Muscle layer of duodenum (tissue), 2 donors: Measurements from ENCODE around the gene NPLOC4.

ENCODE experiments used
- H3K27ac ChIP-seq: one replicate; pipeline ENCODE4 v1.7.0; 2013; ENCODE audit warnings: mild to moderate bottlenecking, low read length
- H3K27me3 ChIP-seq: one replicate; pipeline ENCODE4 v1.7.0; 2013; ENCODE audit warnings: low read depth, mild to moderate bottlenecking, control low read depth, low read length
- H3K36me3 ChIP-seq, 2 donors: one replicate each; pipeline ENCODE4 v1.7.0; 2013; ENCODE audit warnings: low read length in 2 of 2, control low read depth in 1 of 2, mild to moderate bottlenecking in 1 of 2; ENCODE audit not compliant: insufficient read depth in 2 of 2, control insufficient read depth in 1 of 2
- H3K4me1 ChIP-seq, 2 donors: one replicate each; pipeline ENCODE4 v1.7.0; 2013; ENCODE audit warnings: low read length in 2 of 2, mild to moderate bottlenecking in 2 of 2, control low read depth in 1 of 2, moderate library complexity in 1 of 2; ENCODE audit not compliant: insufficient read depth in 2 of 2, control insufficient read depth in 1 of 2
- H3K4me3 ChIP-seq, 2 donors: one replicate each; pipeline ENCODE4 v1.7.0; 2013; ENCODE audit warnings: low read length in 2 of 2, low read depth in 1 of 2, mild to moderate bottlenecking in 1 of 2
- H3K9me3 ChIP-seq, 2 donors: one replicate each; pipeline ENCODE4 v1.7.0; 2013; ENCODE audit warnings: low read length in 2 of 2, control low read depth in 1 of 2, mild to moderate bottlenecking in 1 of 2; ENCODE audit not compliant: control insufficient read depth in 1 of 2
- donor health status: healthy.

The NPLOC4 gene

DNA sequence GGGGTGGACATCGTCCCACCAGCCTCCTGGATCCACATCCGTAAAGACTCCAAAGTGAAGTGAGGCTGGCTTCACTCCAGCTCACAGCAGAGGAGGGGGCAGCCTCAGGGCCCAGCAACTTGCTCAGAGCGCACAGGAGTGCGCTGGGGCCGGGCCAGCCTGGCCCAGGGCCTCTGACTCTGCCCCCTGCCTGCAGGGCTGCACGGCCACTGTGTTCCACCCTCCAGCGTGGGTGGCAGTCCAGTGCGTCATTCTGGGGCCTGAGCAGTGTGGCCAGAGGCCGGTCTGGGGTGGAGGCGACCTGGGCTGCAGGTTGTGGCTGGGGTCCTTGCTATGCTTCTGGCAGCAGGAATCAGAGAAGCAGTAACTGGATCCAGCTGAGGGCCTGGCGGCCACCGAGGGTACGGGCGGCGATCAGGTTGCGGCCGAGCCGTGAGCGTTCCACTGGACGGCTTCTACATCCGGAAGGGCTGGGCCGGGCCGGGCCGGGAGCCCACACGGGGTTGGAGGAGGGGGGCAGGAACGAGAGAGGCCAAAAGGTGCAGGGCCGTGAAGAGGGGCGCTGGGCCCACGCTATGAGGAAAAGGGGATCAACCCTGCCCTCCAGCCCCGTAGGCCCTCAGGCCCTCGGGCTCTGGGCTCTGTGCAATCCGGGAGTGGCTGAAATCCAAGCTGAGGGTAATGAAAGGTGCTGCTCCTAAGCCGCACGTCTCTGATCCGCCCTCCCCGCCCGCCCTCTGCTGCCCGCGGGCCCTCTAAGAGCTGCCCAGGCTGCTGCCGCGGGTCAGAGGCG lies 109.1 kb downstream of the NPLOC4 start, which contains the start of gene FSCN2:
FSCN2 (plus strand) TSS at position 787 of the 793 bp plus-strand sequence. CDS start 155 bp downstream, outside the sequence.
- no peak within 1 kb of the TSS for H3K4me3 ChIP-seq
- H3K9me3 ChIP-seq, result no peaks in the 10 kb centered on the region
- no peak within 1 kb of the TSS for H3K27ac ChIP-seq
- peaks cover 0 to 10% of the 10 kb centered on the region in 2 donors for H3K4me1 ChIP-seq
- no peaks in the 10 kb centered on the region for H3K36me3 ChIP-seq
- H3K27me3 ChIP-seq, result peaks cover 37% of the 10 kb centered on the region

GRCh38 chr17:81526662-81527571 lies 110.0 kb downstream of the NPLOC4 start:
- H3K36me3 ChIP-seq, result no peaks in the 10 kb centered on the region

GRCh38 chr17:81524865-81525159 lies 112.1 kb downstream of the NPLOC4 start:
- H3K9me3 ChIP-seq, result no peaks in the 10 kb centered on the region
- no peak overlapping the region for H3K27ac ChIP-seq
- no peak overlapping the region for H3K4me3 ChIP-seq
- no peaks in the 10 kb centered on the region for H3K36me3 ChIP-seq
- peaks cover 37% of the 10 kb centered on the region for H3K27me3 ChIP-seq
- H3K4me1 ChIP-seq, result peaks cover 0 to 12% of the 10 kb centered on the region in 2 donors

More at GRCh38 chr17:81526662-81527571, 110.0 kb downstream of the NPLOC4 start:
- H3K9me3 ChIP-seq, result no peaks in the 10 kb centered on the region
- H3K27me3 ChIP-seq, result peaks cover 37% of the 10 kb centered on the region
- no peak overlapping the region for H3K4me3 ChIP-seq
- no peak overlapping the region for H3K27ac ChIP-seq
- peaks cover 0 to 10% of the 10 kb centered on the region in 2 donors for H3K4me1 ChIP-seq

DNA sequence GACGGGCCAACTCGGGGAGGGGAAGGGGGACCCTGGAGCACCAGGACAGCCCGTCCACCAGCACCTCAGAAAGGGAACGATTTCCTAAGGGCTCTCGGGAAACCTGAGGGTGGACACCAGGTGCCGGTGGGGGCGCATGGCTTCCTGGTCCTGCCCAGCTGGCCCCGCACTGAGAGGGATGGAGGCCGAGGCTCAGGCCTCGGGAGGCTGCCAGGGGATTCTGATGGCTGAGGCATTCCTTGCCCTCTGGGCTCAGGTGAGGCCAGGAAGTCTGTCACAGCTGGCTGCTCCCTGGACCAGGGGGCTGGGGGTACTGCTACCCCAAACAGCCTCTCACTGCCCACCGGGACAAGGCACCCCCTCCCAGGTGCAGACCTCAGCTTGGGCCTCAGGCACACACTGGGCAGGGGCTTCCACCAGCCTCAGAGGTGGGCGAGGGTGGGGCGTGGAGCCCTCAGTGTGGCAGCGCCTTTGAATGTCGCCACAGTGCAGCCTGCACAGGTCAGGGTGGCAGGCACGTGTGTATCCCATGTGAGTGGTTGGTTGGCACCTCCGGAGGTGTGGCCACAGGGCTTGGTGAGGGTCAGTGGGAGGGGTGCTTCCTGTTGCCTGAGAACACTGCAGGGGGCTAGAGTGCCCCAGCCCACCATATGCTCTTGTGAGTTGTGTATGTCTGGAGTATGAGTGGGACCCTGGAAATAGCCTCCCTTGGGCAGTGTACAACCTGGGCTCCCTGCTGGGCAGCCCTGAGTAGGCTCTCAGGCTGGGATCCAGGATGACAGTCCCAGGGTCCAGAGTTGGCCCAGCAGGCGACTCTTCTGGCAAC lies 112.7 kb downstream of the NPLOC4 start:
- H3K27ac ChIP-seq, result no peak overlapping the region
- no peaks in the 10 kb centered on the region for H3K36me3 ChIP-seq
- peaks cover 35% of the 10 kb centered on the region for H3K27me3 ChIP-seq

GRCh38 chr17:81523402-81524038 lies 113.4 kb downstream of the NPLOC4 start:
- Histone ChIP-seq H3K4me3 (no peak overlapping the region), H3K9me3 (no peaks in the 10 kb centered on the region), H3K27ac (no peak overlapping the region), H3K4me1 (peaks cover 0 to 24% of the 10 kb centered on the region in 2 donors), H3K36me3 (no peaks in the 10 kb centered on the region), H3K27me3 (peaks cover 31% of the 10 kb centered on the region)

More for the DNA sequence above, 112.7 kb downstream of the NPLOC4 start:
- peaks cover 0 to 17% of the 10 kb centered on the region in 2 donors for H3K4me1 ChIP-seq
- H3K4me3 ChIP-seq, result no peak overlapping the region
- H3K9me3 ChIP-seq, result no peaks in the 10 kb centered on the region

DNA sequence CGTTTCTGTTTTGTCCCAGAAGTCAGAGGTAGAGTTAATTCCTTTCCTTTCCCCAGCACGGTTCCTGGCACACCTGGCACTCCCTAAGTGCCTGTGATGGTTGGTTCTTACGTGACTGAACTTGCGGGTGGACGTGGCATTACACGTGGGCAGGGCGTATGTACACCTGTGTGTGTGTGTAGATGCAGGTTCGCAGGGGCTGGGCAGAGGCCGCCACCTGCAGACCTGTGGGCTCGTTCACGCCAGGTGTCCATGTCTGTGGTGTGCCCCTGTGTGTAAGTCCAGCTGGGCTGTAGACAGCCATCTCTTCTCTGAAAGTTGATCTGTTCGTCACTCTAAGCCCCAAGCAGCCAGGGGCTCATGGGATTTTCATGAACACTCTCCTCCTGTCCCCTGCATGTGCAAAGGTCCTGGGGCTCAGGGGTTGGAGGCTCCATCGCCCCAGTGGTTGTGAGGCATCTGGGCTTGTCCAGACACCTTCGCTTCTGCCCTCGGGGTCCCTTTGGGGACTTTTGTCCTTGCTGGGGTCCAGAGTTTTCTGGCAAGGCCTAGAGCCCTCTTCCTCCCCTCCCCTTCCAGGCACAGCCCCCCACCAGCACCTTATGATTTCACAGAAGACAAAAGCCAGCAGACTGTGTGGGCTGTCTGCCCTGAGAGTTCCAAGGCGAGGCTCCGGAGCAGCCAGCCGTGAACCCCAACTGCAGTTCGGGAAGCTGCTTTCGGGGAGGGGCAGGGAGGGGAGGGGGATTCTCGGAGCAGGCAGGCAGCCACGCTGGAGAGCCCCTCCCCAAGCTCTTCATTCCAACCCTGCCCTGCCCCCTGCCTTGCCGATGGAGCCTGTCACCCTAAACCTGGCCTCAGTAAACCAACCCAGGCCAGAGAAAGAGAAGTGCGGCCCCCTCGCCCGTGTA lies 114.2 kb downstream of the NPLOC4 start:
- peaks cover 4 to 32% of the 10 kb centered on the region in 2 donors for H3K4me1 ChIP-seq

DNA sequence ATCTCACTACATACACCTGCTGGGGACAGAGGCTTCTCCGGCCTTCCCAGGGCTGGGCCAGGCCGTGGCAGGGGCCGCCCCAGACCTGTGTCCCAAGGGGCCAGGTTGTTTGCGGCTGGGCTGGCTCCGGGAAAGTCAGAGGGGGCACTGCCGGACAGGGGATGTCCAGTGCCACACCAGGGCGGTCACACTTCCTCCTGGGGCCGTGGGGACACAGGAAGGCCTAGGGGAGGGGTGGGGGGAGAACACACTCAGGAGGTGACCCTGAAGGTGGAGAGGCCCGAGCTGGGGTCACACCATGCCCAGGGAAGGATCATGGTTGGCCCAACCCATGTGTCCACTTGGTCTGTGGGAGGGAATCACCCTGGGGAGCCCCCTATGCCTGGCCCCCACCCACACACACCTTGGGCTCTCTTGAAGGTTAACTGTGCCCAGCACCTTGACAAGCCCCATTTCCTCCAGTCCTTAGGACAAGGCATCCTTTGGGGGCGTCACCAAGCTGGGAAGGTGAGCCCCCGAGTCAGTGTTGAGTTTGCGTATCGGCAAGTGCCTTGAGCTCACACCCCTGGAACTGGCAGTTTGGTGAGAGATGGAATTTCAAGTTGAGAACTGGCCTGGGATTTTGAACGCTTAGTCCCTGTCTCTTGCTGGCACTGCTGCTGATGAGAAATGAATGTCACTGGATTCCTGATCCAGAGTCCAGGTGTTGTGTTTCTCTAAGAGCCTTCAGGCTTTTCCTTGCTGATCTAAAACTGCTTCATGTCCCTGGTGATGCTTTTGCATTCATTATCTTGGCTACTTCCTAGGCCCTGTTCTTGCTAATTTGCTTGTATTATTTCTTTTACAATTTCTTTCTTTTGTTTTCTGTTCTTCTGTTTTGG lies 116.7 kb downstream of the NPLOC4 start:
- Histone ChIP-seq H3K36me3 (no peaks in the 10 kb centered on the region), H3K4me3 (no peak overlapping the region), H3K9me3 (no peaks in the 10 kb centered on the region), H3K4me1 (peaks cover 9 to 52% of the 10 kb centered on the region in 2 donors), H3K27ac (no peak overlapping the region), H3K27me3 (peaks cover 18% of the 10 kb centered on the region)

More for the DNA sequence above, 114.2 kb downstream of the NPLOC4 start:
- Histone ChIP-seq H3K27me3 (peaks cover 31% of the 10 kb centered on the region), H3K9me3 (no peaks in the 10 kb centered on the region), H3K36me3 (no peaks in the 10 kb centered on the region), H3K27ac (no peak overlapping the region), H3K4me3 (no peak overlapping the region)

GRCh38 chr17:81519284-81520020 lies 117.5 kb downstream of the NPLOC4 start:
- H3K27ac ChIP-seq, result no peak overlapping the region
- H3K27me3 ChIP-seq, result peaks cover 13% of the 10 kb centered on the region
- H3K9me3 ChIP-seq, result no peaks in the 10 kb centered on the region
- H3K4me1 ChIP-seq, result peaks cover 9 to 52% of the 10 kb centered on the region in 2 donors
- H3K36me3 ChIP-seq, result no peaks in the 10 kb centered on the region
- peak overlapping the region; percentile 26 to 89 for H3K4me3 ChIP-seq

DNA sequence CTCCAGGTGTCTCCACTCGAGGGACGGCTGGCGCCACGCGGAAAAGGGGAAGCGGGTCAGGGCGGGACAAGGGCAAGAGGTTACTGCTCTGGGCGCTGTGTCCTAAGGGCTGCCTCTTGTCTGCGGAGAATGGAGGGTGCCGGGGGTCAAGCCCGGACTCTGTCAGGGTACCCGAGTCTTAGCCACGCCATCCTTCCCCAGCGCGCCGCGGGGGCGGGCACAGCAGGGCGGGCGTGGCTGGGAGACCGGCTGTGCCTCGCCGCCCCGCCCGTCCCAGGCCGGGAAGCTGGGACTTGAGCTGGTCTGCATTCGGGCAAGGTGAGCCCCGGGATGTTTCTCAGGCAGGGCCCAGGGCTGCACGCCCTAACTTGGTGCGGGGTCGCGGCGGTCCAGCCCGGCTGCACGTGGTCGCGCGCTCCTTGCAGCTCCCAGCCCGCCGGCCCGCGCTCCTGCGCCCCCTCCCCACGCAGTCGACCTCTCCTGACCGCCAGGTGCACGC lies 118.1 kb downstream of the NPLOC4 start:
- H3K4me3 ChIP-seq, result peak overlapping the region; percentile 26 to 89
- H3K9me3 ChIP-seq, result no peaks in the 10 kb centered on the region
- peaks cover 9 to 51% of the 10 kb centered on the region in 2 donors for H3K4me1 ChIP-seq
- H3K27ac ChIP-seq, result no peak overlapping the region
- H3K36me3 ChIP-seq, result no peaks in the 10 kb centered on the region
- peaks cover 7% of the 10 kb centered on the region for H3K27me3 ChIP-seq
